CD4-positive, alpha-beta T cell treated with Interferon gamma for 1 hour (primary cell): Measurements from ENCODE around the gene FAM222B.
"Not testable (repeated sequence)": the region's sequence is repeated elsewhere in the genome, so short reads cannot be mapped to it uniquely, and the experiment has no call there.

Experiments
- DNase-seq: peaks from one replicate; pipeline ENCODE4 v3.0.0-alpha.2; 2020

Gene FAM222B

GRCh38 chr17:28725660-28726225 is 116.8 kb downstream of the FAM222B start:
- no peak for DNase-seq

DNA sequence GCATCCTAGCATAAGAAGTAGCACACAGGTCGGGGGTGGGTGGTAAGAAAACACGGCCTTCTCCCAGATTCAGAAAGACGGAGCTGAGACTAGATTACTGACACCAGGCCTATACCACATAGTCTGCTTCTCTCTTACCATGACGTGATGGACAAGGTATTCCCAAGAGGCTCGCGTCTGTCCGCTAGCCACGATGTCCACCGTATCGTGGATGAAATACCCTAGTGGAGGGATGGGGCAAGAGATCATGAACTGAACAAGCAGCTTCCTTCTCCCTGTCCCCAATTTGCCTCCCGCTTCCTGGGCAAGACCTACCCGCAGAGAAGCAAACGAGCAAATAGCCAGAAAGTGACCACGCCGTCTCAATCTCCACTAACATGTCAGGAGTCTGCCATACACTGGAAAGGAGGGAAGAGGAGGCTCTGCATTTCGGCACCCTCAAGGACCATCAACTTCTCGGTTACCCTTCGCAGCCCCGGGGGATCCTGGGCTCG is 117.4 kb downstream of the FAM222B start:
- no peak for DNase-seq

DNA sequence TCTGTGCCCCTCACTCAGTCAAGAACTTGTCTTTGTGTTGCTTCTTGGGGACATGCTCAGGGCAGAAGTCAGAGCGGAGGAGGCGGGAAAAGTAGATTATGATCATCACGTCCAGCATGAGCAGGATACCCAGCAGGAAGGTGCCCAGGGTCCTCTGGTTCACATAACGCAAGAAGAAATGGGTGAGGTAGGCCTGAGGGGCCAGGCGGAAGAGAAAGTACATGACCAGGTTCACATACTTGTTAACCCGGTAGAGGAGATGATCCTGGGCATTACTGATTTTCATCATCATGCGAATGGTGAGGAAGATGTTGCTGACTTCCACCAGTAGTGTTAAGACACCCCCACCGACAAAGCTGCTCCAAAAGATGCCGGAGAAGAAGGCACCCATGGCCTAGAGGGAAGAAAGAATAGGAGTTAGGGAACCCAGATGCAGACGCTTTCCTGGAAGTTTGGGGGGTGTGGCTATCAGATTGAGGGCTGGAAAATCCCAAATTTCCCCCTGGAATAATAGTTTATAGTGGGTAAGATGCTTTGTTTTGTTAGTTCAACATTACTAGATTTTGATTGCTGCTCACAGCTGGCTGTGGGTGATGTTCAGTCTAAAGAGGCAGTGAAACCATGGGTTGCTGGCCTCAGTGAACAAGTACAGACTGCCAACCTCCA is 118.0 kb downstream of the FAM222B start:
- no peak for DNase-seq

GRCh38 chr17:28723836-28724499 is 118.6 kb downstream of the FAM222B start:
- not testable (repeated sequence) for DNase-seq

DNA sequence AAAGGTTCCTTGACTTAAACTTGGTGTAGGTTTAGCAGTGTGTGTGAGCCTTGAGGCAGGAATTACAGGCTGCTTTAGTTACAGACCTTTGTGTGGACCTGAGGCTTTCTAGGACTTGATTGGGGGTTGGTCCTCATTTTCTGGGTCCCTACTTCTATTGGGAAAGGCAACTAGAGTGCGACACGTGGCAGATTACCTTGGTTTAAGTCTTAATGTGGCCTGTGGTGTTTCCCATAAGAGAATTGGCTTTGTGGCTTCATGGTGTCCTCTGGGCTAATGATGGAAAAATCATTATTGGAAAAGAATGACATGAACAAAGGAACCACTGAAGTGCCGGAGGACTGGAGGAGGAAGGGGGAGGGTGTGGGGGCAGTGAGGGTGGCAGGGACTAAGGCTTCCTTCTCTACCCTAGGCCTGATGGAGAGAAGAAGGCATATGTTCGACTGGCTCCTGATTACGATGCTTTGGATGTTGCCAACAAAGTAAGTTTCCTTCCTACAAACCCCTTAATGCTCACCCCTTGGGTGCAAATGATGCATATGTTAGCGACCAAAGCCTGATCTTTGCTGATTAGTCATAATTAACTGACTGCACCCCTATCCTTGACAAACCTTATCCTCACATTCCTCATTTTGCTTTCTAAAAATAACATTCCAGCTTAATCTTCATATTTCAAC is 119.3 kb downstream of the FAM222B start:
- DNase-seq = no peak

- DNase-seq = no peak
Observed at GRCh38 chr17:28722417-28723158, 120.0 kb downstream of the FAM222B start.

- DNase-seq = not testable (repeated sequence)
Observed at GRCh38 chr17:28720997-28721329, 121.6 kb downstream of the FAM222B start.

DNA sequence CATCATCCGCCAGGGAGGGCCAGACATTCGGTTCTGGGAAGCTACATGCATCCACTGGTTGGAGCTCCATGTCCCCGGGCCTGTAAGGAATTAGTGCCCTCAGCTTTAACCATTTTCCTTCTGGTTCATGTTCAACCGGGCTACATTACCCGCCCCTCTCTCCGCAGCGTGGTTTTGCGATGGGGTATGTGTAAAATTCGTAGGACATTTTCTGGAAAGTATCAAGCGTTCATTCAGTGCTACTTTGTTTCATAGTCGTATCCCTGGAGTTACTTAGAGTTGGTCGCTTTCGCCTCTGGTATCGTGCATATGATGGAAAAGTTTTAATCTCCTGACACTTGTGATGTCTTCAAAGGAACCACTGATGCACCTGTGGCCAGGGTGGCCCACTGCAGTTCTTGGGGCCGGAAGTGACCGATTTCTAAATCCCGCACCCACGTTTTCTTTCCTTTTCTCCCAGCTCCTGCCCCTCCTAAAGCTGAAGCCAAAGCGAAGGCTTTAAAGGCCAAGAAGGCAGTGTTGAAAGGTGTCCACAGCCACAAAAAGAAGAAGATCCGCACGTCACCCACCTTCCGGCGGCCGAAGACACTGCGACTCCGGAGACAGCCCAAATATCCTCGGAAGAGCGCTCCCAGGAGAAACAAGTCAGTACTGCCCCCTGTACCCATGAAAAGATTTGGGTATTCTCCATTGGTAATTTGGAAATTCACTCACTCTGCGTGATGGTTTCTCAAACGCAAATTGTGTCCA is 122.2 kb downstream of the FAM222B start:
- no peak for DNase-seq

- no peak for DNase-seq
Observed at GRCh38 chr17:28719021-28719433, 123.6 kb downstream of the FAM222B start.

GRCh38 chr17:28718333-28719020 is 124.1 kb downstream of the FAM222B start:
- no peak for DNase-seq

GRCh38 chr17:28717578-28718332 is 124.8 kb downstream of the FAM222B start, which contains the start of gene RAB34:
TSS of gene RAB34 (minus strand) at chr17:28717868. CDS start at chr17:28717266, 602 bp downstream.
- peak; percentile 34 for DNase-seq

GRCh38 chr17:28716740-28717577 is 125.6 kb downstream of the FAM222B start:
- no peak for DNase-seq

GRCh38 chr17:28715217-28715616 is 127.4 kb downstream of the FAM222B start:
- no peak for DNase-seq

DNA sequence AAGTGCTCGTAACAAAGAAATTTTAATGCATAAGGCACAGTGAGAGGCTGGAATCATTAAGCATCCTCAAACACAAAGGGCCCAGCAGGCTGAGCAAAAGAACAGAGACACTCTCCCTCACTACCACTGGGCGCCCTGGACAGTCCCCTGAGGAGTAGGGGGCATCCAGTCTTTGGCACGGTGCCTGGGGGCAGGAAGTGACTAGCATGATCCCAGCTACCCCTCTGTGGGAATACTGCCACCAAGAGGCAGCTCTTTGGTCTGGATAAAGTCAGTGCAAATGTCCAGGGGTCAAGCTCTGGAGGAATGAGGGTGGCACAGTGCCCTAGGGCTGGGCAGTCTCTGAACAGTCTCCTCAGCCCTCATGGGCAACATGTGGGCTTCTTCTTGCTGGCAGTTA is 128.3 kb downstream of the FAM222B start:
- no peak for DNase-seq

DNA sequence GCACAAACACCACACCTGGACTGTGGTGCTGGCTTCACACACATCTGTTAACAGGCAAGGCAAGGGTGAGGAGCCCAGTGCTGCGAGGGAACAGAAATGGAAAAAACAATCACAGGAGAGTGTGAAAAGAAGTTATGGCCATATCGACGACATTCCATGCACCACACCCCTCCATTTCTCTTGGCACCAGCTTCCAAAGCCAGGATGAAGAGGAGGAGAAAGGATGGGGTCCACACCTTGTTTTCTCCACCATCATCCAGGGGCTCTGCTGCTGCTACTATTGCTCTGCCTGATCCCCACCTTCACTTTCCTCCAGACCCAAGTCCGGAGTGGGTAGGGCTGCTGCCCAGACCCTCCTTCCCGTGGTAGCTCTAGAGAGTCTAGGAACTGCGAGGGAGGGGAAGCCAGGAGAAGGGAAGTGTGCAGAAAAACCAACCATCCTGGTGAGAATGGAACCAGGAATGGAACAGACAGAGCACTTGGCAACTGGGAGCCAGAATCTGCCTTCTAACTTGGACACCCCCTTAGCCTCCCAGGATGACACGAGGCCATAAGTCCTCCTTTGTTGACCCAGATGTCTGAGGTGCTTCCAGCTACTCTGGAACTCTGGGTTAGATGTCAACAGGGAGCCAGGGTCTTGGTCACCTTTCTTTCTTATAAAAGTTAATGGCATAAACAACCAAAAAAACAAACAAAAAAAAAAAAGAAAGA is 129.7 kb downstream of the FAM222B start:
- DNase-seq = no peak

DNA sequence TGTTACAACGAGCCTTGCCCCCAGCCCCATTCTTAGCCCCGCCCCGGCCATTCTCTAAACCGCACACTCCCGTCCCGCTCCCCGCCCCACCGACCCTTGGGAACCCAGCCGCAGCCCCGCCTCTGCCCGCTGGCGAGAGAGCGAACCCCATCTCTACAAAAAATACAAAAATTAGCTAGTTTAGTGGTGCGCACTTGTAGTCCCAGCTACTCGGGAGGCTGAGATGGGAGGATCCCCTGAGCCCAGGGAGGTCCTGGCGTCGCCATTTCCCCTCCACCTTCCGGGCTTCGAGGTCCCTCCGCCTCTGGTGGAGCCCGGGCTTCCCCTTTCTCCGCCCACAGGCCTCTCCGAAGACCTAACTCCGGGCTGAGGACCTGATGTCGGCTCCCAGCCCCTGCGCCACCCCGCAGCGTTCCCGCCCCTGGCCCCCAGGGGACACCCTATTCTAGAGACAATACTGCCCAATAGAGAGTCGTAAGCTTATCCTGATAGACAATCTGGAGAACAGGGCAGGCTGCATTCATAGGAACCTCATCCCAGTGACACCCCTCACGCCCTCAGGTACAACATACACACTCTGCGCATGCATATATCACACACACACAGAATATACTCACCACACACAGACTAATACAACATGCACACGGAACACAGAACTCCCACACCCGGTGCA is 130.4 kb downstream of the FAM222B start:
- peak; percentile 73 for DNase-seq

- DNase-seq = no peak
Observed at GRCh38 chr17:28711723-28712031, 130.9 kb downstream of the FAM222B start, which contains the start of gene PROCA1. TSS of gene PROCA1 (minus strand) at chr17:28711888. CDS start at chr17:28711660, 228 bp downstream.
